GM18868 (cell line): ENCODE data around the gene DLGAP4.
"Not testable (repeated sequence)": the region's sequence is repeated elsewhere in the genome, so short reads cannot be mapped to it uniquely, and the experiment has no call there.

Experiments
- ATAC-seq: cut with Tn5 transposase; IDR thresholded peaks from one replicate; pipeline ENCODE4 v1.9.1; 2021; ENCODE audit warnings: mild to moderate bottlenecking, moderate library complexity; ENCODE audit not compliant: unreplicated experiment

Gene DLGAP4

GRCh38 chr20:36370991-36371790, 65.1 kb downstream of the DLGAP4 start:
- no peak for ATAC-seq

- ATAC-seq = no peak
Measured at GRCh38 chr20:36372666-36373065, 66.5 kb downstream of the DLGAP4 start.

- no peak for ATAC-seq
Measured at GRCh38 chr20:36373089-36373488, 67.0 kb downstream of the DLGAP4 start.

- no peak for ATAC-seq
Measured at GRCh38 chr20:36374995-36375394, 68.9 kb downstream of the DLGAP4 start.

GRCh38 chr20:36377348-36378326, 71.5 kb downstream of the DLGAP4 start:
- no peak for ATAC-seq

GRCh38 chr20:36378686-36379085, 72.5 kb downstream of the DLGAP4 start:
- no peak for ATAC-seq

- ATAC-seq = not testable (repeated sequence)
Measured at GRCh38 chr20:36379914-36380313, 73.8 kb downstream of the DLGAP4 start.

- ATAC-seq = no peak
Measured at GRCh38 chr20:36384022-36384619, 78.0 kb downstream of the DLGAP4 start.

GRCh38 chr20:36385503-36385902, 79.4 kb downstream of the DLGAP4 start:
- ATAC-seq = no peak

- ATAC-seq = no peak
Measured at GRCh38 chr20:36386236-36386635, 80.1 kb downstream of the DLGAP4 start.

GRCh38 chr20:36390269-36390668, 84.1 kb downstream of the DLGAP4 start:
- ATAC-seq = no peak

- ATAC-seq = no peak
Measured at GRCh38 chr20:36390719-36391415, 84.7 kb downstream of the DLGAP4 start.

GRCh38 chr20:36391456-36391855, 85.3 kb downstream of the DLGAP4 start:
- ATAC-seq = no peak

- ATAC-seq = no peak
Measured at GRCh38 chr20:36391955-36392354, 85.8 kb downstream of the DLGAP4 start.

GRCh38 chr20:36392989-36393388, 86.8 kb downstream of the DLGAP4 start:
- ATAC-seq = no peak

GRCh38 chr20:36394340-36394965, 88.3 kb downstream of the DLGAP4 start:
- no peak for ATAC-seq

- no peak for ATAC-seq
Measured at GRCh38 chr20:36396340-36396739, 90.2 kb downstream of the DLGAP4 start.

GRCh38 chr20:36396847-36397630, 90.9 kb downstream of the DLGAP4 start:
- no peak for ATAC-seq

GRCh38 chr20:36398515-36398914, 92.4 kb downstream of the DLGAP4 start:
- no peak for ATAC-seq
